ENCODE results near the gene SLC6A4. TPM values are rescaled to one million over a fixed set of nuclear protein-coding genes. Genes with fewer than 3 reads are reported as not detected.

SLC6A4 gene
- total and polyA plus RNA-seq, 2 of the 8 experiments (the other 6 are each of a cell fraction or from before 2014, with no cell fraction given), result 0.09 to 0.33 TPM

GRCh38 chr17:30271102-30271501 lies 35.6 kb upstream of the SLC6A4 start:
- Histone ChIP-seq H3K23ac (ENCODE audit: insufficient read length) (no peak overlapping the region), H3K18ac (ENCODE audit: extremely low read depth, low read length) (no peak overlapping the region), H3K56ac (replicated peaks; ENCODE audit: insufficient read length, low read depth, low read length) (no peak overlapping the region), H3K36me3 (ENCODE audit: control insufficient read depth in 2 of 4, insufficient read depth in 4 of 4, low read length in 3 of 4) (peaks cover 10 to 49% (median 28%) of the 10 kb centered on the region in 4 experiments; a peak in 6 of 8 replicates), H3K27ac (ENCODE audit: low read depth, low read length) (no peak overlapping the region), H2AFZ (ENCODE audit: low read length) (no peak overlapping the region), H3K14ac (ENCODE audit: insufficient read length) (no peak overlapping the region), H2AK5ac (ENCODE audit: low read depth, low read length) (no peak overlapping the region), H3K4me2 (ENCODE audit: insufficient read depth in 1 of 2, low read depth in 2 of 2, low read length in 2 of 2) (no peak overlapping the region), H3K27me3 (replicated peaks in 1 of 4; ENCODE audit: control insufficient read depth in 3 of 4, extremely low read depth in 1 of 4, insufficient read depth in 3 of 4, low read length in 3 of 4) (no peaks in the 10 kb centered on the region), H2BK12ac (ENCODE audit: low read depth, low read length) (no peak overlapping the region), H2BK15ac (ENCODE audit: low read length) (no peak overlapping the region), H3K4me3 (ENCODE audit: extremely low read depth in 1 of 4, insufficient read depth in 2 of 4, low read depth in 3 of 4, low read length in 4 of 4) (no peak overlapping the region), H3K23me2 (ENCODE audit: low read depth, low read length) (no peaks in the 10 kb centered on the region), H3K9ac (replicated peaks in 1 of 4; ENCODE audit: extremely low read depth in 1 of 4, low read depth in 3 of 4, low read length in 3 of 4) (no peak overlapping the region), H3K9me3 (ENCODE audit: insufficient read depth in 2 of 2, low read depth in 1 of 2, low read length in 1 of 2) (no peaks in the 10 kb centered on the region), H4K91ac (replicated peaks; ENCODE audit: insufficient read length, low read length) (no peak overlapping the region), H3K79me2 (ENCODE audit: control insufficient read depth in 1 of 2, insufficient read depth in 2 of 2, low read length in 2 of 2) (no peaks in the 10 kb centered on the region), H2BK5ac (ENCODE audit: low read depth, low read length) (no peak overlapping the region), H3K4ac (replicated peaks; ENCODE audit: insufficient read length, low read depth, low read length) (no peak overlapping the region), H4K8ac (ENCODE audit: extremely low read depth, insufficient read depth, low read length) (no peak overlapping the region), H3K79me1 (ENCODE audit: low read depth, low read length) (no peaks in the 10 kb centered on the region), H4K20me1 (replicated peaks in 1 of 2; ENCODE audit: control insufficient read depth in 1 of 2, insufficient read depth in 2 of 2, low read length in 2 of 2) (peaks cover 0 to 1% of the 10 kb centered on the region in 2 experiments), H3K4me1 (replicated peaks in 1 of 4; ENCODE audit: control insufficient read depth in 3 of 4, insufficient read depth in 4 of 4, low read length in 3 of 4) (no peaks in the 10 kb centered on the region), H2BK20ac (ENCODE audit: low read length) (no peak overlapping the region), H4K5ac (ENCODE audit: insufficient read length, low read depth, low read length) (no peak overlapping the region), H2BK120ac (replicated peaks; ENCODE audit: low read depth, low read length) (no peak overlapping the region)
- WGBS, 2 experiments (ENCODE audit: extremely low coverage in 1 of 2, insufficient coverage in 1 of 2, insufficient read length in 1 of 2, insufficient replicate concordance in 2 of 2, low coverage in 1 of 2, low lambda C conversion rate in 2 of 2, missing lambda C conversion rate in 1 of 2), result 88% methylated on average over 6 of the region's 6 CpGs; no CpG with 5 or more reads in 1 of the 2 experiments
- POLR2A ChIA-PET (ENCODE audit: partially characterized antibody), result interaction anchor here (1.2 kb wide), 1 partner anchor 21 kb away, joined by 4 read pairs; the partner anchor contains the start of gene BLMH
- no peak for FAIRE-seq
- no peak for DNase-seq (ENCODE audit: low read depth in 1 of 2, low spot score in 2 of 2)
- TF ChIP-seq GTF2F1 (IDR thresholded peaks at IDR 0.05; ENCODE audit: borderline replicate concordance, low read depth, low read length) (no peak), NRF1 (IDR thresholded peaks at IDR 0.05; ENCODE audit: low read depth, low read length) (no peak), MAFK (IDR thresholded peaks at IDR 0.05; ENCODE audit: low read depth, low read length) (no peak), RFX5 (IDR thresholded peaks at IDR 0.05; ENCODE audit: borderline replicate concordance, low read depth, low read length) (no peak)
- CTCF ChIA-PET (ENCODE audit: partially characterized antibody), result interaction anchor here (0.7 kb wide), 1 partner anchor 118 kb away, joined by 5 read pairs; no protein-coding TSS in a partner anchor

All from H1 (cell line).